MG63 (cell line): ENCODE measurements around the gene UGCG. TPM values are rescaled to one million over a fixed set of nuclear protein-coding genes. Genes with fewer than 3 reads are reported as not detected.
A peak's percentile ranks its signal among the peaks of the same experiment; 100 is the strongest.
"Not testable (repeated sequence)": the region's sequence is repeated elsewhere in the genome, so short reads cannot be mapped to it uniquely, and the experiment has no call there.

ENCODE experiments used
- DNase-seq: peaks from one replicate; pipeline ENCODE4 v3.0.0-alpha.2; 2020
- H3K27me3 ChIP-seq: fragments of 250-450 bp; sonication (Bioruptor Pico); 2 replicates; pipeline ENCODE4 v1.5.1; 2020; ENCODE audit warnings: mild to moderate bottlenecking, moderate library complexity
- H3K36me3 ChIP-seq: fragments of 250-450 bp; sonication (Bioruptor Pico); 2 replicates; pipeline ENCODE4 v1.5.1; 2020; ENCODE audit warnings: mild to moderate bottlenecking, moderate library complexity
- H3K4me3 ChIP-seq: fragments of 250-450 bp; sonication (Bioruptor Pico); 2 replicates; pipeline ENCODE4 v1.5.1; 2020; ENCODE audit warnings: mild to moderate bottlenecking, moderate library complexity
- H3K9me3 ChIP-seq: fragments of 250-450 bp; sonication (Bioruptor Pico); 2 replicates; pipeline ENCODE4 v1.5.1; 2020; ENCODE audit warnings: mild to moderate bottlenecking, moderate library complexity
- total RNA-seq: library from RNA; depleted of rRNA; stranded (reverse); fragments of >200 nt; shearing (Covaris generic); gene quantifications from 2 replicates; pipeline ENCODE4 v1.2.3, GENCODE V29; 2014; ENCODE audit warnings: low replicate concordance; rRNA removed

UGCG gene
- 35.9 and 48.5 TPM in 2 replicates for total RNA-seq

- peak; percentile 88 for DNase-seq
- Histone ChIP-seq H3K9me3 (no peaks in the 10 kb centered on the region), H3K4me3 (peak within 1 kb of the TSS; percentile 86), H3K27me3 (no peaks in the 10 kb centered on the region), H3K36me3 (peaks cover 16% of the 10 kb centered on the region)
Observed at GRCh38 chr9:111895996-111896941, at the start of gene UGCG. Gene UGCG, plus strand, starts transcription at chr9:111896814. Its CDS starts 402 bp downstream, at chr9:111897216.

DNA sequence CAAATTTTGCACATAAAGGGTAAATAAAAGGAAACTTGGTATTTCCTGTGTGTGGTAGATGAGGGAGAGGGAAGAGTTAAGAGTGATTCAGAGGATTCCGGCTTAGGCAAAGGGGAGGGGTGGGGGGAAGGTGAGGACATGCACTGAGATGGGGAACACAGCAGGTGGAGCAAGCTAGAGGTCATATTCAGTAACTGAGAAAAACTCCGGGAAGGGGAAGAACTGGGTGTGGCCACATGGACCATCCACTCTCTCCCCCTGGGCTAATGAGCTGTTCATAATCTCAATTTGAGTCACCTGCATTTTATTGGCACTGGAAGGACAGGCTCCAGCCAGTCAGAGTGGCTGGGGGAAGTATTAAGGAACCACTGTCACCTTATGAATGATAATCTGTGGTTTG lies 45.1 kb upstream of the UGCG start:
- Histone ChIP-seq H3K36me3 (no peaks in the 10 kb centered on the region), H3K4me3 (no peak overlapping the region), H3K27me3 (no peaks in the 10 kb centered on the region), H3K9me3 (no peaks in the 10 kb centered on the region)
- DNase-seq: peak; percentile 11

DNA sequence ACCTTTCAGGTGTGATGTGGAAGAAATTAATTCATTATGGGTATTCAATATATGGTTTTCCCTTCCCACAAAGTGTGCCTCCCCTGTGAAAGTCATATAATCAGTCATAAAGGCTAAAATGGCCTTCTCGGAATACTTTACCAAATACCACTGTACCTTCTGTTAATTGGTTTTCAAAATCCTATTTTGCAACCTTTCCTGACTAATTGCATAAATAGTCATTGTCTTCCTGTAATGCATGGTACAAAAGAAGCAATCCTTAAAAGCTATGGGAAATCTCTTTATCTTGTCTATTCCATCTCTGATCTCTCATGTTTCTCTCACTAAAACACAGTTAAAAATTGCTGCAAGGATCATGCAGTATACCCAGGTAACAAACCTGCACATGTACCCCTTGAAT lies 44.3 kb upstream of the UGCG start:
- Histone ChIP-seq H3K36me3 (no peaks in the 10 kb centered on the region), H3K27me3 (no peaks in the 10 kb centered on the region), H3K4me3 (no peak overlapping the region), H3K9me3 (no peaks in the 10 kb centered on the region)
- DNase-seq: no peak

DNA sequence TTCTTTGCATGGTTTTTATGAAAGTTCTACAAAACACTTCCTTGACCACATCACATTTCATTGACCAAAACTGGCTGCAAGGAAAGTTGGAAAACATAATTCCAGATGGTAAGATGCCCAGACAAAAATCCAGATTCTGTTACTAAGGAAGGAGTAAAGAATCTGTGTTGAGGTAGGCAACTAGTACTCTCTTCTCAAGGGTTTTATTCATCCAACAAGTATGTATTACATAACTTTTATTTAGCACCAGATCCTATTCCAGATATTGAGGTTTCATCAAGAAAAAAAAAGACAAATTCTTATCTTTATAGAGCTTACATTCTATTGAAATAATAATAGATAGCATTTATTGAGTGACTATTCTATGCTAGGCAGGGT lies 43.2 kb upstream of the UGCG start:
- Histone ChIP-seq H3K36me3 (no peaks in the 10 kb centered on the region), H3K27me3 (no peaks in the 10 kb centered on the region), H3K9me3 (no peaks in the 10 kb centered on the region), H3K4me3 (no peak overlapping the region)
- DNase-seq: no peak

GRCh38 chr9:111854799-111855198 lies 41.8 kb upstream of the UGCG start:
- Histone ChIP-seq H3K27me3 (no peaks in the 10 kb centered on the region), H3K36me3 (no peaks in the 10 kb centered on the region), H3K4me3 (no peak overlapping the region), H3K9me3 (no peaks in the 10 kb centered on the region)
- no peak for DNase-seq

DNA sequence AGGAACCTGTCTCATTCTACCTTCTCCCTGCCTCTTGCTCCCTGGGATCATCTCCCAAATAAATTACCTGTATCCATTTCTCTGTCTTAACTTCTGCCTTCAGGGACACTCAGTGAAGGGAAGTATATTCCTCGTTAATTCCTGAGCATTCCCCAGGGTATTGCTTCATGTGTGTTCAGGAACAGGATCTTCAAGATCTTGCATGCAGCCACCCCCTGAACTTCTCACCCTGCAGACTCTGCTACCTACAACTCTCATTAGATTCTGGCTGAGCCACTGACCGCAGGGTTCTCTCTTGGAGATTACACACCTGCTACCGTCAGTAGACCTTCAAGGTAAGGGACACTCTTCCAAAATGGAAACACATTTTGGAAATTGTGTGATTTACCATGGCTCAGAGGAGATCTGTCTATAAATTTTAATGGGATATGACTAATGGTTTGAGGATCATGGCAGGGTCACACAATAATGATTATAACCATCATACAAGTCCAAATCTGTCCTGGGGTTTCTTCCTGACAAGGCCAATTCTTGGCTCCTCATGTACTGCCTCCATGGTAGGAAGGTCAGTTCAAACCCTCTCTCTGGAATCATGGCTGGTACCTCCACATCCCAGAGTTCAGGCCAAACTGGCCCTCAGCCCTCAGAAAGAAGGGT lies 38.9 kb upstream of the UGCG start:
- H3K36me3 ChIP-seq: no peaks in the 10 kb centered on the region
- no peak for DNase-seq
- peaks cover 4% of the 10 kb centered on the region for H3K9me3 ChIP-seq
- H3K27me3 ChIP-seq: no peaks in the 10 kb centered on the region
- H3K4me3 ChIP-seq: no peak overlapping the region

- DNase-seq: no peak
- H3K4me3 ChIP-seq: no peak overlapping the region
- H3K36me3 ChIP-seq: no peaks in the 10 kb centered on the region
- H3K27me3 ChIP-seq: no peaks in the 10 kb centered on the region
- peaks cover 4% of the 10 kb centered on the region for H3K9me3 ChIP-seq
Observed at GRCh38 chr9:111860443-111860842, 36.2 kb upstream of the UGCG start.

- no peak overlapping the region for H3K4me3 ChIP-seq
- DNase-seq: no peak
- H3K36me3 ChIP-seq: no peaks in the 10 kb centered on the region
- no peaks in the 10 kb centered on the region for H3K27me3 ChIP-seq
- peaks cover 4% of the 10 kb centered on the region for H3K9me3 ChIP-seq
Observed at GRCh38 chr9:111863636-111864035, 33.0 kb upstream of the UGCG start.

DNA sequence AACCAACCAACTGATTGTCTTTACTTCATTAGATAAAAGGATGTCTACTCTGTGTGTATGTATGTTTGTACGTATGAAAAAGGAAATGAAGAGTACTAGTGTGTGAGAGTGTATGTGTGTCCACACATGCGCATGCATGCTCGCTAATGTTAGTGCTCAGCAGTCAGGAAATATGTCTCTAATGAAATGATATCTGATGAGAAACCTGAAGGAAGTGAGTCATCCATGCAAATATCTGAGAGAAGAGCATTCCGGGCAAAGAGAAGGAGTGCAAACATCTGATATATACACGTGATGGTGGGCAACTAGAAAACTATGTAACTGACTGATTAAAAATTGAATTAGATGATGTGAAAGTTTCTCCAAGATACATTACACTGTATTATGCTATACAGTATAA lies 29.6 kb upstream of the UGCG start:
- H3K36me3 ChIP-seq: no peaks in the 10 kb centered on the region
- no peaks in the 10 kb centered on the region for H3K9me3 ChIP-seq
- no peaks in the 10 kb centered on the region for H3K27me3 ChIP-seq
- DNase-seq: no peak
- no peak overlapping the region for H3K4me3 ChIP-seq

DNA sequence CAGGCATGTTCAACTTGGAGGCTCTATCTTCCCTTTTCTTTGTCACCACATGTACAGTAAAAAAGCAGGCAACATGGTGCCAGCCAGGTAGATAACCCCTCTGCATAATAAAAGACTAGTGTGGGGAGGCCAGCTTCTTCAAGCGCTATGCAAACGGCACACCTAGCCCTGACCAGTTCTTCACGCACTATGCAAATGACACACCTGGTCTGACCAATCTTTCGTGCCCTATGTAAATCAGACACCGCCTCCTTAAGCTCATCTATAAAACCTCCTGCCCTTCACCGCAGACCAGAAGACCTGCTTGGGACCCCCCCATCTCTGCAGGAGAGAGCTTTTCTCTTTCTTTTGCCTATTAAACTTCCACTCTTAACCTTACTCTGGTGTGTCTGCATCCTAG lies 28.1 kb upstream of the UGCG start:
- Histone ChIP-seq H3K9me3 (peaks cover 5% of the 10 kb centered on the region), H3K36me3 (no peaks in the 10 kb centered on the region), H3K27me3 (no peaks in the 10 kb centered on the region), H3K4me3 (no peak overlapping the region)
- no peak for DNase-seq

DNA sequence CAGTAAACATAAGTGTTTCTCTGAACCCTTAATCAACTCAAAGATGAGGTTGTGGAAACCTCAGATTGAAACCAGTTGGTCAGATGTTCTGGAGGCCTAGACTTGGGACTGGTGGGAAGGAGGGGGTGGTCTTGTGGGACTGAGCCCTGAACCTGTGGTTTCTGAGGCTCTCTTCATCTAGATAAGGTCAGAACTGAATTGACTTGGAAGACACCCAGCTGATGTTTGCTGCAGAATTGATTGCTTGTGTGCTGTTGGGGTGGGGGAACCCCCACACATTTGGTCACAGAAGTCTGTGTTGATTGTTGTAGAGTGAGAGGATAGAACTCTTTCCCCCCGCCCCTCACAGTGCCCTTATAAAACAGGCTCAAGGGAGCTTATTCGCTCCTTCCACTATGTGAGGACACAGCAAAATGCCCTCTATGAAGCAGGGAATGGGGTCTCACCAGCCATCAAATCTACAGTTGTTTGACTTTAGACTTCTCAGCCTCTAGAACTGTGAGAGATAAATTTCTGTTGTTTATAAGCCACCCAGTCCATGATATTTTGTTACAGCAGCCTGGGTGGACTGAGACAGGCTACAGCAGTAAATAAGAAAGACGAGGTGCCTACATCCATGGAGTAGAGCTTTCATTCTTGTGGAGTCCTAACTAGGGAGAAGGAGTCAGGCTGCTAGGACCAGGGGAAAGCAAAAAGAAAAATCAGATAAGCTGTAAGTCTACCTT lies 25.7 kb upstream of the UGCG start:
- DNase-seq: no peak
- Histone ChIP-seq H3K27me3 (no peaks in the 10 kb centered on the region), H3K36me3 (no peaks in the 10 kb centered on the region), H3K4me3 (no peak overlapping the region), H3K9me3 (peaks cover 6% of the 10 kb centered on the region)

- Histone ChIP-seq H3K27me3 (no peaks in the 10 kb centered on the region), H3K36me3 (no peaks in the 10 kb centered on the region), H3K9me3 (peaks cover 6% of the 10 kb centered on the region), H3K4me3 (no peak overlapping the region)
- no peak for DNase-seq
Observed at GRCh38 chr9:111871499-111871855, 25.1 kb upstream of the UGCG start.

DNA sequence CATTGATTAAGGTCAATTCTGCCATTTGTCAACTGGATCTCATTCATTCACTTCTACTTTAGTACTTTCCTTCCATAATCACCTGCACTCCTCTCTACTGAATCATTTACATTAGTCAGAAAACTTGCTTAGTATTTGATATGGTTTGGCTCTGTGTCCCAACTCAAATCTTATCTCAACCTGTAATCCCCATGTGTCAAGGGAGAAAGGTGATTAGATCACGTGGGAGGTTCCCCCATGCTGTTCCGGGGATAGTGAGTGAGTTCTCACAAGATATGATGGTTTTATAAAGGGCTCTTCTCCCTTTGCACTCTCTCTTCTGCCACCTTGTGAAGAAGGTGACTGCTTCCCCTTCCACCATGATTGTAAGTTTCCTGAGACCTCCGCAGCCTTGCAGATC lies 23.7 kb upstream of the UGCG start:
- no peaks in the 10 kb centered on the region for H3K36me3 ChIP-seq
- H3K9me3 ChIP-seq: peaks cover 6% of the 10 kb centered on the region
- no peaks in the 10 kb centered on the region for H3K27me3 ChIP-seq
- no peak for DNase-seq
- H3K4me3 ChIP-seq: no peak overlapping the region

DNA sequence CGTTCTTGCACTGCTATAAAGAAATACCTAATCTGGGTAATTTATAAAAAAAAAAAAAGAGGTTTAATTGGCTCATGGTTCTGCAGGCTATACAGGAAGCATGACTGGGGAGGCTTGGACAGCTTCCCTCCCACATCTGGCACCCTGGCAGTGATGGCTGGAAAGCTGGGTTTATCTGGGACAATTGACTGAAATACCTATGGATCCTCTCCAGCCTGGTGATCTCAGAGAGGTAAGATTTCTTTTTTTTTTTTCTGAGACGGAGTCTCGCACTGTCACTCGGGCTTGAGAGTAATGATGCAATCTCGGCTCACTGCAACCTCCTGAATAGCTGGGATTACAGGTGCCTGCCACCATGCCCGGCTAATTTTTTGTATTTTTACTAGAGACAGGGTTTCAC lies 22.7 kb upstream of the UGCG start:
- DNase-seq: peak; percentile 80
- H3K9me3 ChIP-seq: peaks cover 6% of the 10 kb centered on the region
- H3K4me3 ChIP-seq: no peak overlapping the region
- no peaks in the 10 kb centered on the region for H3K27me3 ChIP-seq
- no peaks in the 10 kb centered on the region for H3K36me3 ChIP-seq

DNA sequence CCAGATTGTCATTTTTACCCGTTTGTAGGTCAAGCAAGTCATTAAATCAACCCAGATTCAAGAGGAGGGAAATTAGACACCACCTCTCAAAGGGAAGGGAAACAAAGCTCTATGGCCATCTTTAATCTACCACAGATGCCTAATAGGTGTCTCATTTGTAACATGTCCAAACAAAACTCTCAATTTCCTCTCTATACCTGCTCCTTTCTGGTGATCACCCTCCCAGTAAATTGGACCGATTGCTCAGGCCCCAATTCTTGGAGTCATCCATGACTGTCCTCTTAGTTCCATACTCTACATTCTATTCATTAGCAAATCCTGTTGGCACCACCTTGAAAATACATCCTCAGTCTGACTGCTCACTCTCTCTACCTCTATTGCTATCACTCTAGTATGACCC lies 22.1 kb upstream of the UGCG start:
- Histone ChIP-seq H3K4me3 (no peak overlapping the region), H3K9me3 (peaks cover 6% of the 10 kb centered on the region), H3K27me3 (no peaks in the 10 kb centered on the region), H3K36me3 (no peaks in the 10 kb centered on the region)
- no peak for DNase-seq

DNA sequence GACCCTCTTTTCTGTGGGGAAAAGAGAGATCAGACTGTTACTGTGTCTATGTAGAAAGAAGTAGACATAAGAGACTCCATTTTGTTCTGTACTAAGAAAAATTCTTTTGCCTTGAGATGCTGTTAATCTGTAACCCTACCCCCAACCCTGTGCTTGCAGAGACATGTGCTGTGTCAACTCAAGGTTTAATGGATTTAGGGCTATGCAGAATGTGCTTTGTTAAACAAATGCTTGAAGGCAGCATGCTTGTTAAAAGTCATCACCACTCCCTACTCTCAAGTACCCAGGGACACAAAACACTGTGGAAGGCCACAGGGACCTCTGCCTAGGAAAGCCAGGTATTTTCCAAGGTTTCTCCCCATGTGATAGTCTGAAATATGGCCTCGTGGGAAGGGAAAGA lies 21.3 kb upstream of the UGCG start:
- not testable (repeated sequence) for H3K4me3 ChIP-seq, DNase-seq, H3K36me3 ChIP-seq, H3K9me3 ChIP-seq, H3K27me3 ChIP-seq

DNA sequence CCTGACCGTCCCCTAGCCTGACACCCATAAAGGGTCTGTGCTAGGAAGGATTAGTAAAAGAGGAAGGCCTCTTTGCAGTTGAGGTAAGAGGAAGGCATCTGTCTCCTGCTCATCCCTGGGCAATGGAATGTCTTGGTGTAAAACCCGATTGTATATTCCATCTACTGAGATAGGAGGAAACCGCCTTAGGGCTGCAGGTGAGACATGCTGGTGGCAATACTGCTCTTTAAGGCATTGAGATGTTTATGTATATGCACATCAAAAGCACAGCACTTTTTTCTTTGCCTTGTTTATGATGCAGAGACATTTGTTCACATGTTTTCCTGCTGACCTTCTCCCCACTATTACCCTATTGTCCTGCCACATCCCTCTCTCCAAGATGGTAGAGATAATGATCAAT lies 20.9 kb upstream of the UGCG start:
- H3K27me3 ChIP-seq, H3K9me3 ChIP-seq, H3K4me3 ChIP-seq, DNase-seq, H3K36me3 ChIP-seq: not testable (repeated sequence)
